ENCODE data around the gene DSE. TPM values are rescaled to one million over a fixed set of nuclear protein-coding genes. Genes with fewer than 3 reads are reported as not detected.

DSE gene
- polyA plus RNA-seq, 3 donors = 14.6 to 36.5 (median 28.4) TPM

DNA sequence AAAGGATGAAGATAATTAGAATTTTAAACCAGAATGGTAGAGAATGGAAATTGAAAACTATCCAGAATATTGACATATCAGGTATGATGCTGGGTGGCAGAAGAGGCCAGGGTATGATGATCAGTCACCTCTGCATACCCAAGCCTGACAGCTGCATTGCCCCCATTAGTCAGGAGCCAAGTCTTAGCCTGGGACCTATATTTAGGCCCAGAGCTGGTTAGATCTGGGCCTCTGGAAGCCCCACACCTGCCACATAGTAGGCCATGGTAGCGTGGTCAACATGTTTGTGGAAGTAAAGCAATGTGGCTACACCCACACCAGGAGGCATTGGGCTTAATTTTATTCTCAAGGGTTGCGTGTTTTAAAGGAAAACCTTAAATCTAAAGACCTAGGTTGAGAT lies 58.4 kb downstream of the DSE start:
- no peak overlapping the region for H3K4me3 ChIP-seq (replicated peaks in 1 of 3; ENCODE audit: low read depth in 2 of 3, low read length in 3 of 3)
- H4K20me1 ChIP-seq (ENCODE audit: insufficient read depth, low read length) = peaks cover under 1% of the 10 kb centered on the region
- Mint-ChIP-seq H3K36me3 (peaks cover 56 to 61% of the 10 kb centered on the region in 2 donors), H3K4me1 (peaks cover 2% of the 10 kb centered on the region), H3K9me3 (peaks cover 0 to 3% (median 0%) of the 10 kb centered on the region in 7 donors), H3K27me3 (ENCODE audit: low read depth in 3 of 3) (peaks cover 0 to under 1% (median 0%) of the 10 kb centered on the region in 3 donors), H3K27ac (no peak overlapping the region), H3K4me3 (no peak overlapping the region)
- no peaks in the 10 kb centered on the region for H3K9me3 ChIP-seq (replicated peaks in 1 of 2; ENCODE audit: control insufficient read depth in 1 of 2, insufficient read depth in 1 of 2, low read length in 2 of 2)
- intact Hi-C loops (cut with micrococcal nuclease) = no loop called here
- H3K79me2 ChIP-seq (ENCODE audit: insufficient read depth, low read length) = no peaks in the 10 kb centered on the region
- no peak overlapping the region for H3K9ac ChIP-seq (ENCODE audit: insufficient read depth, low read length, poor library complexity, severe bottlenecking)
- H2AFZ ChIP-seq (ENCODE audit: insufficient read depth, low read depth, low read length, poor library complexity, severe bottlenecking) = no peak overlapping the region
- peaks cover 0 to 3% of the 10 kb centered on the region in 2 donors for H3K4me1 ChIP-seq (ENCODE audit: control insufficient read depth in 1 of 2, insufficient read depth in 2 of 2, low read length in 2 of 2)
- DNase-seq = no peak
- H3K36me3 ChIP-seq (replicated peaks in 1 of 2; ENCODE audit: control insufficient read depth in 1 of 2, insufficient read depth in 2 of 2, low read length in 2 of 2) = peaks cover 50 to 71% of the 10 kb centered on the region in 2 donors
- TF ChIP-seq, protein P1, sequence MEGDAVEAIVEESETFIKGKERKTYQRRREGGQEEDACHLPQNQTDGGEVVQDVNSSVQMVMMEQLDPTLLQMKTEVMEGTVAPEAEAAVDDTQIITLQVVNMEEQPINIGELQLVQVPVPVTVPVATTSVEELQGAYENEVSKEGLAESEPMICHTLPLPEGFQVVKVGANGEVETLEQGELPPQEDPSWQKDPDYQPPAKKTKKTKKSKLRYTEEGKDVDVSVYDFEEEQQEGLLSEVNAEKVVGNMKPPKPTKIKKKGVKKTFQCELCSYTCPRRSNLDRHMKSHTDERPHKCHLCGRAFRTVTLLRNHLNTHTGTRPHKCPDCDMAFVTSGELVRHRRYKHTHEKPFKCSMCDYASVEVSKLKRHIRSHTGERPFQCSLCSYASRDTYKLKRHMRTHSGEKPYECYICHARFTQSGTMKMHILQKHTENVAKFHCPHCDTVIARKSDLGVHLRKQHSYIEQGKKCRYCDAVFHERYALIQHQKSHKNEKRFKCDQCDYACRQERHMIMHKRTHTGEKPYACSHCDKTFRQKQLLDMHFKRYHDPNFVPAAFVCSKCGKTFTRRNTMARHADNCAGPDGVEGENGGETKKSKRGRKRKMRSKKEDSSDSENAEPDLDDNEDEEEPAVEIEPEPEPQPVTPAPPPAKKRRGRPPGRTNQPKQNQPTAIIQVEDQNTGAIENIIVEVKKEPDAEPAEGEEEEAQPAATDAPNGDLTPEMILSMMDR (IDR thresholded peaks at IDR 0.05) = no peak
- no peak overlapping the region for H3K27ac ChIP-seq (ENCODE audit: low read depth in 1 of 2, low read length in 2 of 2)
- H3K27me3 ChIP-seq (ENCODE audit: control insufficient read depth in 2 of 2, insufficient read depth in 2 of 2, low read length in 2 of 2) = no peaks in the 10 kb centered on the region
- WGBS (ENCODE audit: insufficient coverage) = 100% methylated on average over 1 of the region's 2 CpGs
- H3K4me2 ChIP-seq (replicated peaks; ENCODE audit: extremely low read depth, low read length, poor library complexity, severe bottlenecking) = no peak overlapping the region

DNA sequence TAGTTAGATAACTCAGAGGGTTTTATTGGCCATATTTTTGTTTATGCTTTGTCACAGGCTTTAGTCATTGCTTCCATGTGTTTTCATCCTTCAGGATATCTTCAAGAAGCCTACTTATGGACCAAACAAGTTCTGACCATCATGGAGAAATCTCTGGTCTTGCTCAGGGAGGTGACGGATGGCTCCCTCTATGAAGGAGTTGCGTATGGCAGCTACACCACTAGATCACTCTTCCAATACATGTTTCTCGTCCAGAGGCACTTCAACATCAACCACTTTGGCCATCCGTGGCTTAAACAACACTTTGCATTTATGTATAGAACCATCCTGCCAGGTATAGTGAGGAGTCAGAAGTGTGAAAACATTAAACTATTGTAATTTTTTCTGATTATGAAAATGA lies 60.1 kb downstream of the DSE start:
- no peak overlapping the region for H2AFZ ChIP-seq (ENCODE audit: insufficient read depth, low read depth, low read length, poor library complexity, severe bottlenecking)
- WGBS (ENCODE audit: insufficient coverage) = 100% methylated on average over 2 of the region's 4 CpGs

More for the DNA sequence above, 60.1 kb downstream of the DSE start:
- Histone ChIP-seq H3K27ac (ENCODE audit: low read depth in 1 of 2, low read length in 2 of 2) (no peak overlapping the region), H3K9me3 (replicated peaks in 1 of 2; ENCODE audit: control insufficient read depth in 1 of 2, insufficient read depth in 1 of 2, low read length in 2 of 2) (no peaks in the 10 kb centered on the region), H4K20me1 (ENCODE audit: insufficient read depth, low read length) (no peaks in the 10 kb centered on the region), H3K27me3 (ENCODE audit: control insufficient read depth in 2 of 2, insufficient read depth in 2 of 2, low read length in 2 of 2) (no peaks in the 10 kb centered on the region), H3K36me3 (replicated peaks in 1 of 2; ENCODE audit: control insufficient read depth in 1 of 2, insufficient read depth in 2 of 2, low read length in 2 of 2) (peaks cover 63 to 89% of the 10 kb centered on the region in 2 donors), H3K4me3 (replicated peaks in 1 of 3; ENCODE audit: low read depth in 2 of 3, low read length in 3 of 3) (no peak overlapping the region), H3K79me2 (ENCODE audit: insufficient read depth, low read length) (no peaks in the 10 kb centered on the region), H3K9ac (ENCODE audit: insufficient read depth, low read length, poor library complexity, severe bottlenecking) (no peak overlapping the region), H3K4me2 (replicated peaks; ENCODE audit: extremely low read depth, low read length, poor library complexity, severe bottlenecking) (no peak overlapping the region), H3K4me1 (ENCODE audit: control insufficient read depth in 1 of 2, insufficient read depth in 2 of 2, low read length in 2 of 2) (no peaks in the 10 kb centered on the region)
- peaks cover 0 to 3% (median 0%) of the 10 kb centered on the region in 7 donors for H3K9me3 Mint-ChIP-seq
- H3K4me1 Mint-ChIP-seq = no peaks in the 10 kb centered on the region
- H3K27ac Mint-ChIP-seq = no peak overlapping the region
- H3K36me3 Mint-ChIP-seq = peaks cover 63% of the 10 kb centered on the region in 2 donors
- no peak for DNase-seq
- TF ChIP-seq, protein P1 (IDR thresholded peaks at IDR 0.05) = no peak
- H3K4me3 Mint-ChIP-seq = no peak overlapping the region
- H3K27me3 Mint-ChIP-seq (ENCODE audit: low read depth in 3 of 3) = no peaks in the 10 kb centered on the region
- intact Hi-C loops (cut with micrococcal nuclease) = no loop called here
